NCI-H526 treated with DMSO at 0.1 percent for 48 hours (cell line): ENCODE results near the gene ERCC6L.
"Not testable (repeated sequence)": the region's sequence is repeated elsewhere in the genome, so short reads cannot be mapped to it uniquely, and the experiment has no call there.

Source experiments
- DNase-seq: peaks from one replicate; lab custom pipeline; 2025; lab: John Stamatoyannopoulos, UW

The ERCC6L gene

DNA sequence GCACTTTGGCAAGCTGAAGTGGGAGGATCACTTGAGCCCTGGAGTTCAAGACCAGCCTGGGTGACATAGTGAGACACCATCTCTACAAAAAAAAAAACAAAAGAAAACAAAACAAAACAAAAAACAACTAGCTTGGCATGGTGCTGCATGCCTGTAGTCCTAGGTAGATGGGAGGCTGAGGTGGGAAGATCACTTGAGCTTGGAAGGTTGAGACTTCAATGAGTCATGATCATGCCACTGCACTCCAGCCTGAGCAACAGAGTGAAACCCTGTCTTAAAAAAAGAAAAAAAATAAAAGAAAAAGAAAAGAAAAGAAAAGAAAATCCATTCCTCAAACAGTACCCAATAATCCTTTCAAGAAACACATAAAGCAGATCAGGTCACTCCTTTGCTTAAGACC is 14.9 kb upstream of the ERCC6L start:
- no peak for DNase-seq

- no peak for DNase-seq
These were observed 8.5 kb upstream of the ERCC6L start for GRCh38 chrX:72247206-72247942.

GRCh38 chrX:72245461-72246089 is 6.7 kb upstream of the ERCC6L start:
- DNase-seq, result peak; percentile 2

GRCh38 chrX:72243472-72243871 is 4.6 kb upstream of the ERCC6L start:
- DNase-seq, result no peak

DNA sequence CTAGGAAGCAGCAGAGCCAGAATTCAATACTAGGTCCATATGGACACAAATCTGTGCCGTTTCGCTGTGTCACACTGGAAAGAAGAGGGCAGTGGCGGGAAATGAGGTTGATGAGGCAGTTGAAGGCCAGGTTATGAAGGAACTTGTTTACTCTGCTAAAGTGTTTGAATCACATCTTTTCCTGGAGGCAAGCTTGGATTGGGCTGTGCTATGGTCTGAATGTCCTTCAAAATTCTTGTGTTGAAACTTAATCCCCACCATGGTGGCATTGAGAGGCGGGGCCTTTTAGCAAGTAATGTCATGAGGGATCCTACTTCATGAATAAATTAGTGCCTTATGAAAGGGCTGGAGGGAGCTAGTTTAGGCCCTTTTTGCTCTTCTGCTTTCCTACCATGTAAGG is 2.1 kb upstream of the ERCC6L start:
- no peak for DNase-seq

DNA sequence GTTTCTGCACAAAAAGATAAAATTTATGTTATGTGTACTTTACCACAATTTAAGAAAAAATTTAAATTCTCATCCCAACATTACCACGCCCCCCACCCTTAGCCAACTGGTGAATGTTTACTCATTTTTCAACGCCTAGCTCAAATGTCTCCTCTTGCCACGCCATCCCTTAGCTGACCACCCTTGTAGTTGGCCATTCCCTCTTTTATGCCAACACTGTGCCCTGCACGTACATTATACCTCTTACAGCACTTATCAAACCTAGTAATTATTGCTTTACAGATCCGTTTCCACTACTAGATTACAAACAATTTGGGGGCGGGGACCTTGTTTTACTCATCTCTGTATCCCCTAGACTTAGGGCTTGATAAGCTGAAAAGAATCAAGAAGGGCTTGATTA is 644 bp downstream of the ERCC6L start:
- no peak for DNase-seq

DNA sequence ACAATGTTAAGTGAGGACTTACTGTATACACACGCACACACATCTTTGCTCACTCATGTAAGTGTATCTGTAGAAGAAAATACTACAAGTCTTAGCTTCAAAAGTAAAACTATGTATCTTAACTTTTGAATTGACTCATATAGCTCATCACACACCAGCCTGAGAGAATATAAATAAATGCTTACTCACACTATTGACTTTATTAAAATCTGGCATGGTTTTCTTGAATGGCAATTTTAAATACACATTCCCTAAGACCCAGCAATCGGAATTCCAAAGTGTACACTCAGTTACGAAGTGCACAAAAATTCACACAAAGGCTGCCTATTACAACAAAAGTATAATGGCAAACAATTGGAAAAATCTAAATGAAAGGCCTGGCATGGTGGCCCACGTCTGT is 2.0 kb downstream of the ERCC6L start:
- no peak for DNase-seq

DNA sequence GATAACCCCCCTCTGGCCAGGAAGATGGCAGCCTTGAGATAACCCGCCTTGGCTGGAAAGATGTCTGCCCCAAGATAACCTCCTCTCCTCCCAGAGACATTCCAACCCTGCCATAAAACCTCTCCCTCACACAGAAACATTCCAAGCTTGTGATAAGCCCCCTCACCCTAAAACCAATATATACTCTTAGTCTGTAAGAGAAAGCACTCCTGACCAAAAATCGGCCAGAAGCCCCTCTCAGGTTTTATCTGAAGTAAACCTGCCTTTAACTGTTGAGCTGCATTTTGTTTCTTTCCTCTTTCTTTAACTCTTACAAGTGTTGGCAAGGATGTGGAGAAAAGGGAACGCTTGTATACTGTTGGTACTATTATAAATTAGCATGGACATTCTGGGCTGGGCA is 8.5 kb downstream of the ERCC6L start:
- no peak for DNase-seq

GRCh38 chrX:72220375-72220774 is 18.5 kb downstream of the ERCC6L start:
- not testable (repeated sequence) for DNase-seq

DNA sequence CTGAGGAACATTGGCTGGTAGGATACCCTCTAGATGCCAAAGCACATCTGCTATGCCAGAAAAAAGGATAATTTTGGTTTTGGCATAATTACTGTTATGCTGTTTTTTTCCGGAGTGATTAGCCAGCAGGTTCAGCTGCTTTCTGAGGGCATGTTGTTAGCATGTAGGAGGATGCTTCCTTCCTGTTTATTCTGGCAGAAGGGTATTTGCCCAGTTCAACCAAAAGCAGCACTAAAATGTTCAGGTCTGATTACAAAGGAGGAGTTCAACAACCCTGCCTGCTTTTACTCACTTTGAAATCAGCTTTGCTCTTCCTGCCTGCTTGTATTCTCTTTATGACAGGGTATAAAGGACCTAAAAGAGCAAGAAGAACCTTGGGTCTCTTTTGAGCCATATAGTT is 21.9 kb downstream of the ERCC6L start:
- no peak for DNase-seq

GRCh38 chrX:72208126-72208800 is 30.6 kb downstream of the ERCC6L start:
- no peak for DNase-seq

- DNase-seq, result no peak
These were observed 31.5 kb downstream of the ERCC6L start for GRCh38 chrX:72207366-72207765.

DNA sequence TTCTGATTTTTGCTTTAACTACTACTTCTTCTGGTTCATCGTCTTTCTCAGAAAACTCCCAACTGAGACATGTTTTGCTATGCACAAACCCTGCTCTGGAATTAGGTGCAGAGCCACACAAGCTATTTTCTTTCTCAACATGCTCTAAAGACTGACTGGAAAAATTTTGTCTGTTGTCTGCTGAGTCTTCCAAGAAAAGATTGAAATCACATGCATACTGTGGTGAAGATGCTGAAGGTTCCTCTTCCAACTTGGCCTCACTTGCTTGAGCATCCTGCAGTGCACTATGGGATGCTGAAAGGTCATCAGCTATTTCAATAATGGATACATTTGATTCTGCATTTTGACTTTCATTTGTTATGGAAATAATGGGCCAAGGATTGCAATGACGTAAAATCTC is 33.1 kb downstream of the ERCC6L start:
- no peak for DNase-seq

GRCh38 chrX:72203421-72203820 is 35.4 kb downstream of the ERCC6L start:
- no peak for DNase-seq

GRCh38 chrX:72202792-72203401 is 35.9 kb downstream of the ERCC6L start:
- no peak for DNase-seq

DNA sequence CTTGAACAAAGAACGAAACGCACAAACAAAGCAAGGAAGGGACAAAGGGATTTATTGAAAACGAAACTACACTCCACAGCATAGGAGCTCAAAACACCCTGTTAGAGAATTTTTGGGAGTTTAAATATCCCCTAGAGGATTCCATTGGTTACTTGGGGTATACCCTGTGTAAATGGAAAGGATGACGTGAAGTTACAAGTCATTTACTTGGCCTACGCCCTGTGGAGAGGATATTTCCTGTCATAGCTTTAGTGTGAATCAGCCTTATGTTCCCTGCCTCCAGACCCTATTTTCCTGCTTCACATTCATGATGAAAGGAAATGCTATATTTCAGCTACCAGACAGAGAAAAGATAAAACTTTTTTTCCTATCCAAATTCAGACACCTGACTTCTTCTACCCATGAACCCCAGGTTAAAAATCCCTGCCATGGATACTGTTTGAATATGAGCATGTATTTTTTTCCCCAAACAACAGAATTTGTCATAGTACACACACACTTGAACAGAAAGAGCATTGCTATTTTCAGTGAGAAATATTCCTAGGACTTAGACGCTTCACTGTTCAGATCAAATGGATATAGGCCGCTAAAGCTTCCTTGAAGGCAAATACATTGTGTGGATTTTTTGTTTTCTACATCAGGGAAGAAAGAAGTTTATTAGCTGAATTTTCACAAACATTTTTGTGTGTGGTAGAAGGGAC is 36.8 kb downstream of the ERCC6L start:
- DNase-seq, result no peak

DNA sequence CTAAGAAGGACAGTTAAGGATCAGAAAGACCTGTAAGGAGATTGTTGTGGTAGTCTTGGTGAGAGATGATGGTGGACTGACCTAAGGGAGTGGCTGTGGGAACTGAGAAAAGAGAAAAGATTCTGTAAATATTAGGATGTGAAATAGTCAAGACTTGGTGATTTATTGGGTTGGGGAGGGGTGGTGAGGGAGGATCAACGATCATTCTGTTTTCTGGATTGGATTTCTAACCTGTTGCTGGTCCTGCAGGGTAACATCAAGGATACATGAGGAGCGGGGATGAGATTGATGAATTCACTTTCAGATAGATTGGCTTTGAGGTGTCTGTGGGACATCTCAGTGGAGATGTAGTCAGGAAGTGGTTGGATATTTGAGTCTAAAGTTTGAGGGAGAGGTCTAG is 55.9 kb downstream of the ERCC6L start:
- DNase-seq, result no peak

- peak; percentile 88 for DNase-seq
These were observed 57.4 kb downstream of the ERCC6L start, which contains the start of gene PIN4 for GRCh38 chrX:72181178-72182125. Gene PIN4 (plus strand): TSS chrX:72181757. CDS start chrX:72181786, 29 bp downstream.

- DNase-seq, result no peak
These were observed 58.3 kb downstream of the ERCC6L start for GRCh38 chrX:72180539-72180938.

GRCh38 chrX:72176981-72177380 is 61.8 kb downstream of the ERCC6L start:
- no peak for DNase-seq

DNA sequence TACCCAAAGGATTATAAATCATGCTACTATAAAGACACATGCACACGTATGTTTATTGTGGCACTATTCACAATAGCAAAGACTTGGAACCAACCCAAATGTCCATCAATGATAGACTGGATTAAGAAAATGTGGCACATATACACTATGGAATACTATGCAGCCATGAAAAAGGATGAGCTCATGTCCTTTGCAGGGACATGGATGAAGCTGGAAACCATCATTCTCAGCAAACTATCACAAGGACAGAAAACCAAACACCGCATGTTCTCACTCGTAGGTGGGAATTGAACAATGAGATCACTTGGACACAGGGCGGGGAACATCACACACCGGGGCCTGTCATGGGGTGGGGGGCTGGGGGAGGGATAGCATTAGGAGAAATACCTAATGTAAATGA is 62.5 kb downstream of the ERCC6L start:
- not testable (repeated sequence) for DNase-seq
